Gastroesophageal sphincter (tissue), 3 donors: ENCODE results near the gene CPLX4.

ENCODE experiments used
- CTCF ChIP-seq, 4 experiments: fragments of 200-600 bp in 2 of 4; fragments of 450-650 bp in 2 of 4; sonication (generic) in 1 of 4; IDR thresholded peaks; one replicate each; pipeline ENCODE4 v1.5.1; 2017 to 2019; ENCODE audit warnings: antibody characterized with exemption in 4 of 4, mild to moderate bottlenecking in 2 of 4, moderate library complexity in 2 of 4
- EP300 ChIP-seq: sonication (generic); formaldehyde crosslinking; IDR thresholded peaks from one replicate; pipeline ENCODE4 v1.6.1; 2017; ENCODE audit warnings: antibody characterized with exemption, mild to moderate bottlenecking
- POLR2A ChIP-seq, 2 donors: fragments of 450-650 bp; IDR thresholded peaks; one replicate each; pipeline ENCODE4 v1.6.1; 2017; ENCODE audit warnings: antibody characterized with exemption in 2 of 2, mild to moderate bottlenecking in 2 of 2, moderate library complexity in 1 of 2
- POLR2AphosphoS5 ChIP-seq: sonication (generic); formaldehyde crosslinking; IDR thresholded peaks from one replicate; pipeline ENCODE4 v1.6.1; 2017; ENCODE audit warnings: antibody characterized with exemption

DNA sequence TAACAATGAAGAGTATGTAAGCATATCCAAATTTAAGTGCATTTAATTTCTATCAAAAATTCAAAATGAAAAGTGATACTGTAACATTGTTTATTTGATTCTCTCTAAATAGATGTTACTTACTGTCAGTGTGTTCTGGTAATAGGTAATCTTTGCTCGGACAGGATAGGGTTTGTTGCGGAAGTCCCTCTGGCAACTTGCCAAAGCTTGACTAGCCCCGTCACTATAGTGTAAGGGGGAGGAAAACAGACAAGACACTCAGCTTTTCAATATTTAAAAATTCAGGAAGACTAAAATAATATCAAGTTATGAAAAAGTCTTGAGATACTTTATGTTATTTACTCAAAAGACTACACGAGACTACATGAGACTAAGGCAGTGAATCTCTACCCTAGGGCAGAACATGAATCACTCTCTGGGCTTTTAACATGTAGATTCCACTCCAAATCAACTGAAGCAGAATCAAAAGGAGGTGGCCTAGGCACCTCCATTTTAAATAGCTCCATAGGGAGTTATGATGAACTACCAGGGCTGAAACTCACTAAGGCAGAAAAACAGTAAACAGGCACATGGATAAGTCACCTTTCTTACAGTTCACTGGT is 34.7 kb upstream of the CPLX4 start:
- TF ChIP-seq CTCF (IDR thresholded peaks at IDR 0.05) (no peak), EP300 (no peak), POLR2A (IDR thresholded peaks at IDR 0.05) (no peak), POLR2AphosphoS5 (no peak)
